K562 (cell line): ENCODE measurements around the gene USP5. TPM values are rescaled to one million over a fixed set of nuclear protein-coding genes. Genes with fewer than 3 reads are reported as not detected.

Source experiments
- ATAC-seq: fragments of 200-7000 bp; cut with Tn5 transposase; 3 replicates; pipeline ENCODE4 v1.9.1; 2020; ENCODE audit warnings: moderate library complexity
- BruUV-seq: library from RNA; stranded (reverse); fragments of 400-500 nt; replicated peaks from 2 replicates; lab custom pipeline; 2021; lab: Mats Ljungman, UMichigan
- CTCF ChIA-PET: fragments of 300-600 bp; formaldehyde crosslinking; extraction: SDS; loops from one replicate; lab custom pipeline; 2021; ENCODE audit warnings: low intra/inter-chr PET ratio; lab: Yijun Ruan, JAX
- POLR2A ChIA-PET: fragments of 300-600, 350-650 bp; sonication (Branson Sonifier 250); formaldehyde crosslinking; extraction: SDS; loops from one replicate; lab custom pipeline; 2021; ENCODE audit warnings: antibody characterized with exemption, inconsistent platforms; lab: Yijun Ruan, JAX
- DNase-seq, 4 experiments: peaks; one replicate each; pipeline versions ENCODE4 v3.0.0 to v3.0.0-alpha.2; 2011 to 2018; ENCODE audit warnings: low spot score in 3 of 4, mixed read lengths in 3 of 4; ENCODE audit errors: extremely low read depth in 1 of 4
- FAIRE-seq: peaks from 2 replicates; lab custom pipeline; 2011; peaks lifted over from hg19 to GRCh38; lab: Jason Lieb, UNC
- H2AFZ ChIP-seq: 2 replicates; pipeline ENCODE4 v1.6.0; 2011; ENCODE audit warnings: low read depth, low read length, control low read depth, inconsistent platforms
- H3K27ac ChIP-seq: fragments of 200-600 bp; 3 replicates; pipeline ENCODE4 v1.8.0; 2011; ENCODE audit warnings: low read depth, mild to moderate bottlenecking, control low read depth, inconsistent platforms, low read length, moderate library complexity, mixed read lengths; ENCODE audit errors: extremely low read depth
- H3K27me3 ChIP-seq, 2 experiments: fragments of 300-600 bp in 1 of 2; 2 replicates in 1 of 2; 3 replicates in 1 of 2; pipeline versions ENCODE4 v1.6.0 to v1.8.0; 2011; ENCODE audit warnings: inconsistent platforms in 2 of 2, low read length in 2 of 2, mild to moderate bottlenecking in 1 of 2, mixed read lengths in 1 of 2, moderate library complexity in 1 of 2; ENCODE audit not compliant: control insufficient read depth in 2 of 2, insufficient read depth in 2 of 2
- H3K36me3 ChIP-seq: fragments of 300-600 bp; 3 replicates; pipeline ENCODE4 v1.8.0; 2011; ENCODE audit warnings: mild to moderate bottlenecking, low read length, inconsistent platforms; ENCODE audit not compliant: control insufficient read depth, insufficient read depth
- H3K4me1 ChIP-seq, 2 experiments: fragments of 200-600 bp in 1 of 2; replicated peaks in 1 of 2; 2 replicates in 1 of 2; 3 replicates in 1 of 2; pipeline versions ENCODE4 v1.5.1 to v1.8.0; 2011; ENCODE audit warnings: inconsistent platforms in 2 of 2, low read length in 2 of 2, mild to moderate bottlenecking in 1 of 2, mixed read lengths in 1 of 2, moderate library complexity in 1 of 2; ENCODE audit not compliant: control insufficient read depth in 2 of 2, insufficient read depth in 2 of 2
- H3K4me2 ChIP-seq: 2 replicates; pipeline ENCODE4 v1.6.1; 2011; ENCODE audit warnings: low read length, control low read depth, inconsistent platforms, mixed read lengths; ENCODE audit not compliant: insufficient read depth
- H3K4me3 ChIP-seq: fragments of 200-600 bp; sonication (generic), shearing (Covaris generic); 2 replicates; pipeline ENCODE4 v1.5.1; 2016; ENCODE audit warnings: control low read depth, inconsistent platforms
- H3K79me2 ChIP-seq: fragments of 200-600 bp; 3 replicates; pipeline ENCODE4 v1.8.0; 2011; ENCODE audit warnings: low read length, inconsistent platforms; ENCODE audit not compliant: control insufficient read depth, insufficient read depth
- H3K9ac ChIP-seq, 2 experiments: 2 replicates each; pipeline versions ENCODE4 v1.6.0 to v1.6.1; 2011; ENCODE audit warnings: low read depth in 2 of 2, low read length in 2 of 2, control low read depth in 1 of 2, inconsistent platforms in 1 of 2, mild to moderate bottlenecking in 1 of 2, mixed read lengths in 1 of 2; ENCODE audit not compliant: insufficient read depth in 1 of 2
- H3K9me1 ChIP-seq: one replicate; pipeline ENCODE4 v1.6.0; 2011; ENCODE audit warnings: inconsistent platforms, mild to moderate bottlenecking, low read length, moderate library complexity; ENCODE audit not compliant: control insufficient read depth, insufficient read depth
- H3K9me3 ChIP-seq: replicated peaks from 2 replicates; pipeline ENCODE4 v1.5.1; 2011; ENCODE audit warnings: low read depth, low read length, inconsistent platforms; ENCODE audit not compliant: control insufficient read depth, insufficient read depth
- H4K20me1 ChIP-seq: replicated peaks from 2 replicates; pipeline ENCODE4 v1.6.1; 2011; ENCODE audit warnings: low read length, inconsistent platforms, mixed read lengths; ENCODE audit not compliant: control insufficient read depth, insufficient read depth
- NR2C1 ChIP-seq, 2 experiments: fragments of 450-650 bp; IDR thresholded peaks; 2 replicates each; pipeline ENCODE4 v1.6.1; 2017; ENCODE audit warnings: mild to moderate bottlenecking in 2 of 2, antibody characterized with exemption in 1 of 2, inconsistent platforms in 1 of 2, missing compliant biosample characterization in 1 of 2, missing genetic modification characterization in 1 of 2
- STAT5B ChIP-seq: fragments of 250-450 bp; sonication (Bioruptor Pico); IDR thresholded peaks from 2 replicates; pipeline ENCODE4 v1.8.0; 2021; ENCODE audit warnings: mild to moderate bottlenecking, inconsistent platforms
- WGBS: fragments of 100-300 bp; shearing (Covaris generic); methylation state at CpG from one replicate; pipeline ENCODE4 v1.1.6; 2016; ENCODE audit warnings: low coverage, mixed read lengths; ENCODE audit not compliant: insufficient coverage; ENCODE audit errors: missing lambda C conversion rate; 5-methylcytosine and 5-hydroxymethylcytosine counted together
- in situ Hi-C: fragments of 300-500 bp; cut with MboI; formaldehyde crosslinking; loops from 4 replicates; pipeline ENCODE4 v1.15.0; 2018; ENCODE audit warnings: inconsistent platforms, mixed read lengths
- intact Hi-C: fragments of 100-400 bp; cut with micrococcal nuclease; formaldehyde crosslinking; loops from 2 replicates; pipeline ENCODE4 v1.14.2; 2022
- polyA plus RNA-seq, 8 experiments: library from polyadenylated mRNA; depleted of rRNA in 4 of 8; stranded (reverse) in 5 of 8; unstranded in 3 of 8; fragments of >200 nt; fragmentation: Nextera tagmentation in 2 of 8; fragmentation: Illumina TruSeq in 1 of 8; extraction: Ambion mirVana in 2 of 8; extraction: Trizol in 1 of 8; gene quantifications; 2 replicates each; pipeline versions ENCODE4 v1.2.1 to v1.2.3, GENCODE V29; 2011 to 2014; ENCODE audit warnings: inconsistent platforms in 1 of 8, missing spikeins in 1 of 8
- total RNA-seq, 7 experiments: library from RNA; depleted of rRNA in 6 of 7; stranded (reverse); fragments of >200 nt in 6 of 7; fragmentation: Illumina TruSeq in 2 of 7; extraction: Trizol in 2 of 7; gene quantifications; 2 replicates each; pipeline versions ENCODE4 v1.2.1 to v1.2.3, GENCODE V29; 2011 to 2021; ENCODE audit warnings: low replicate concordance in 1 of 7
- TF ChIP-seq, protein P1 (sequence below): fragments of 450-650 bp; IDR thresholded peaks from 2 replicates; pipeline ENCODE4 v1.6.1; 2016; ENCODE audit warnings: low read depth, mild to moderate bottlenecking, moderate library complexity

USP5 gene
- total and polyA plus RNA-seq, 9 of the 15 experiments (the other 6 are each of a cell fraction or from before 2014, with no cell fraction given), result 1.4 to 107 (median 48.6) TPM

DNA sequence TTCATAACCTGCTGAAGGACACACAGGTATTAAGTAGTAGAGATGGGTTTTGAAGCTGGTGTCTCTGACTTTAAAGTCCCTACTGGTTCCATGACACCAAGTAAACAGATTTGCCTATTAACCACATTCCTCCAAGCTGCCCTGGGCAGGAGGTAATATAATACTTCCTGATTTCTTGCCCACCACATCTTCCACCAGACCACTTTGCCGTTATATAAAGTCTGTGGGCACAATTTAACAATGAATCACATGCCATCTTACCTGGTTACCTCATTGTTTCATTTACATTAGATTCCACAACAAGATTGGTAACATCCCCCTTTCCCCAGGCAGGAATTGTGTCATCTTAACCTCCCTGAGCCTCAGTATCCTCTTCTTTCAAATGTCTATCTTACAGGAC, 51.8 kb downstream of the USP5 start:
- Histone ChIP-seq H3K4me1 (peaks cover 13 to 25% of the 10 kb centered on the region in 2 experiments), H3K79me2 (no peaks in the 10 kb centered on the region), H3K4me3 (no peak overlapping the region), H3K27ac (0 out of 3 replicates have a peak overlapping the region, but pooled peaks have one; percentile 83), H3K9me1 (no peaks in the 10 kb centered on the region), H3K9ac (peak overlapping the region in 1 of 2 experiments; percentile 79; a peak in 1 of 4 replicates), H3K4me2 (peak overlapping the region; percentile 96; the same call in 1 of the 2 replicates), H3K9me3 (no peaks in the 10 kb centered on the region; the same call in 1 of the 2 replicates), H4K20me1 (no peaks in the 10 kb centered on the region), H3K36me3 (no peaks in the 10 kb centered on the region), H2AFZ (peak overlapping the region; percentile 98), H3K27me3 (no peaks in the 10 kb centered on the region)
- BruUV-seq, result no TSS peak
- no peak for ATAC-seq
- no peak for FAIRE-seq
- ChIA-PET POLR2A (interaction anchor here (0.5 to 1.3 kb wide), 2 partner anchors 41 kb away, joined by 3 read pairs; no protein-coding TSS in a partner anchor), CTCF (no interaction called here)
- TF ChIP-seq NR2C1 (IDR thresholded peaks at IDR 0.05), result no peak
- TF ChIP-seq NR2C1 (tag; IDR thresholded peaks at IDR 0.05), result no peak
- TF ChIP-seq, protein P1, sequence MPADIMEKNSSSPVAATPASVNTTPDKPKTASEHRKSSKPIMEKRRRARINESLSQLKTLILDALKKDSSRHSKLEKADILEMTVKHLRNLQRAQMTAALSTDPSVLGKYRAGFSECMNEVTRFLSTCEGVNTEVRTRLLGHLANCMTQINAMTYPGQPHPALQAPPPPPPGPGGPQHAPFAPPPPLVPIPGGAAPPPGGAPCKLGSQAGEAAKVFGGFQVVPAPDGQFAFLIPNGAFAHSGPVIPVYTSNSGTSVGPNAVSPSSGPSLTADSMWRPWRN, result no peak
- no peak for TF ChIP-seq STAT5B (CRISPR knock-in tag)
- in situ Hi-C loops (no loop called here), intact Hi-C loops (no loop called here)
- no peak for DNase-seq
- 83% methylated on average over 1 of the region's 1 CpG for WGBS
